OCI-LY3 (cell line): ENCODE results near the gene STAT5A.

Experiments
- H2AFZ ChIP-seq: fragments of 200-600, 300-600 bp; shearing (Covaris generic); 2 replicates; pipeline ENCODE4 v1.6.0; 2014; ENCODE audit warnings: antibody characterized with exemption, low read depth, low read length
- H3K27ac ChIP-seq: fragments of 200-600, 300-600 bp; sonication (generic); 2 replicates; pipeline ENCODE4 v1.5.1; 2014; ENCODE audit warnings: mild to moderate bottlenecking, low read length, moderate library complexity, mixed read lengths
- H3K27me3 ChIP-seq: fragments of 200-600, 300-600 bp; sonication (generic); 2 replicates; pipeline ENCODE4 v1.6.1; 2014; ENCODE audit warnings: low read depth, low read length, mixed read lengths
- H3K36me3 ChIP-seq: fragments of 200-600, 300-600 bp; sonication (generic); replicated peaks from 2 replicates; pipeline ENCODE3; 2014; ENCODE audit warnings: low read depth, low read length, mixed read lengths
- H3K4me1 ChIP-seq: fragments of 300-600, 200-600 bp; sonication (generic); 2 replicates; pipeline ENCODE4 v1.6.1; 2014; ENCODE audit warnings: low read length, mixed read lengths
- H3K4me2 ChIP-seq: fragments of 200-600, 300-600 bp; sonication (generic); 2 replicates; pipeline ENCODE4 v1.6.1; 2014; ENCODE audit warnings: low read length, mixed read lengths
- H3K4me3 ChIP-seq: fragments of 300-600, 200-600 bp; sonication (generic); 2 replicates; pipeline ENCODE4 v1.5.1; 2014; ENCODE audit warnings: antibody characterized with exemption, mild to moderate bottlenecking, low read length, moderate library complexity
- H3K79me2 ChIP-seq: fragments of 300-600, 200-600 bp; shearing (Covaris generic); 2 replicates; pipeline ENCODE4 v1.6.1; 2014; ENCODE audit warnings: mild to moderate bottlenecking, low read length, mixed read lengths
- H3K9ac ChIP-seq: fragments of 300-600, 200-600 bp; shearing (Covaris generic); 2 replicates; pipeline ENCODE4 v1.6.0; 2014; ENCODE audit warnings: mild to moderate bottlenecking, low read length, moderate library complexity
- H3K9me3 ChIP-seq: fragments of 200-600, 300-600 bp; shearing (Covaris generic); 2 replicates; pipeline ENCODE4 v1.6.1; 2014; ENCODE audit warnings: low read length, mixed read lengths; ENCODE audit not compliant: insufficient read depth
- H4K20me1 ChIP-seq: fragments of 200-600, 300-600 bp; sonication (generic); 2 replicates; pipeline ENCODE4 v1.6.1; 2016; ENCODE audit warnings: low read length, mixed read lengths; ENCODE audit not compliant: insufficient read depth
- EZH2phosphoT487 ChIP-seq: fragments of 200-600 bp; shearing (Covaris generic); IDR thresholded peaks from 2 replicates; pipeline ENCODE4 v1.6.1; 2018; ENCODE audit warnings: antibody characterized with exemption, mixed run types, low read depth
- TF ChIP-seq, protein P1 (sequence below): fragments of 200-600, 300-600 bp; sonication (generic); IDR thresholded peaks from 2 replicates; pipeline ENCODE4 v1.5.1; 2014; ENCODE audit warnings: antibody characterized with exemption, low read length, low read depth

STAT5A gene

GRCh38 chr17:42321555-42321954, 33.3 kb downstream of the STAT5A start:
- TF ChIP-seq, protein P1, sequence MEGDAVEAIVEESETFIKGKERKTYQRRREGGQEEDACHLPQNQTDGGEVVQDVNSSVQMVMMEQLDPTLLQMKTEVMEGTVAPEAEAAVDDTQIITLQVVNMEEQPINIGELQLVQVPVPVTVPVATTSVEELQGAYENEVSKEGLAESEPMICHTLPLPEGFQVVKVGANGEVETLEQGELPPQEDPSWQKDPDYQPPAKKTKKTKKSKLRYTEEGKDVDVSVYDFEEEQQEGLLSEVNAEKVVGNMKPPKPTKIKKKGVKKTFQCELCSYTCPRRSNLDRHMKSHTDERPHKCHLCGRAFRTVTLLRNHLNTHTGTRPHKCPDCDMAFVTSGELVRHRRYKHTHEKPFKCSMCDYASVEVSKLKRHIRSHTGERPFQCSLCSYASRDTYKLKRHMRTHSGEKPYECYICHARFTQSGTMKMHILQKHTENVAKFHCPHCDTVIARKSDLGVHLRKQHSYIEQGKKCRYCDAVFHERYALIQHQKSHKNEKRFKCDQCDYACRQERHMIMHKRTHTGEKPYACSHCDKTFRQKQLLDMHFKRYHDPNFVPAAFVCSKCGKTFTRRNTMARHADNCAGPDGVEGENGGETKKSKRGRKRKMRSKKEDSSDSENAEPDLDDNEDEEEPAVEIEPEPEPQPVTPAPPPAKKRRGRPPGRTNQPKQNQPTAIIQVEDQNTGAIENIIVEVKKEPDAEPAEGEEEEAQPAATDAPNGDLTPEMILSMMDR = no peak
- Histone ChIP-seq H3K9me3 (no peaks in the 10 kb centered on the region), H3K4me3 (no peak overlapping the region), H3K4me1 (peaks cover 59% of the 10 kb centered on the region), H3K36me3 (peaks cover 68% of the 10 kb centered on the region), H3K27ac (peak overlapping the region; percentile 33; the same call in 1 of the 2 replicates), H3K27me3 (no peaks in the 10 kb centered on the region), H3K79me2 (peaks cover 38% of the 10 kb centered on the region), H3K4me2 (no peak overlapping the region), H3K9ac (no peak overlapping the region), H2AFZ (no peak overlapping the region), H4K20me1 (peaks cover 48% of the 10 kb centered on the region; the same call in 1 of the 2 replicates)

GRCh38 chr17:42322382-42323267, 34.3 kb downstream of the STAT5A start:
- Histone ChIP-seq H3K27me3 (no peaks in the 10 kb centered on the region), H2AFZ (no peak overlapping the region), H3K4me1 (peaks cover 48% of the 10 kb centered on the region), H3K36me3 (peaks cover 67% of the 10 kb centered on the region), H3K79me2 (peaks cover 34% of the 10 kb centered on the region), H3K9ac (peak overlapping the region; percentile 10; the same call in 1 of the 2 replicates), H3K9me3 (no peaks in the 10 kb centered on the region), H3K4me2 (peak overlapping the region; percentile 31), H4K20me1 (peaks cover 37% of the 10 kb centered on the region; the same call in 1 of the 2 replicates), H3K4me3 (no peak overlapping the region), H3K27ac (peak overlapping the region; percentile 48)
- no peak for TF ChIP-seq EZH2phosphoT487
- TF ChIP-seq, protein P1 = peak; percentile 99

- no peaks in the 10 kb centered on the region for H3K9me3 ChIP-seq
- no peak overlapping the region for H3K9ac ChIP-seq
- H4K20me1 ChIP-seq = peaks cover 32% of the 10 kb centered on the region; the same call in 1 of the 2 replicates
- no peak overlapping the region for H3K4me3 ChIP-seq
- H2AFZ ChIP-seq = no peak overlapping the region
- no peak for TF ChIP-seq EZH2phosphoT487
- peaks cover 45% of the 10 kb centered on the region for H3K4me1 ChIP-seq
- peak overlapping the region; percentile 48 for H3K27ac ChIP-seq
- peaks cover 34% of the 10 kb centered on the region for H3K79me2 ChIP-seq
- peak overlapping the region; percentile 31 for H3K4me2 ChIP-seq
- H3K27me3 ChIP-seq = no peaks in the 10 kb centered on the region
- peaks cover 63% of the 10 kb centered on the region for H3K36me3 ChIP-seq
Observed at GRCh38 chr17:42323268-42323773, 35.0 kb downstream of the STAT5A start.

- Histone ChIP-seq H3K4me3 (no peak overlapping the region), H3K36me3 (peaks cover 67% of the 10 kb centered on the region), H3K79me2 (peaks cover 28% of the 10 kb centered on the region), H3K27me3 (no peaks in the 10 kb centered on the region), H3K27ac (no peak overlapping the region), H2AFZ (no peak overlapping the region), H3K9me3 (no peaks in the 10 kb centered on the region), H3K4me1 (peaks cover 38% of the 10 kb centered on the region), H4K20me1 (peaks cover 29% of the 10 kb centered on the region; the same call in 1 of the 2 replicates), H3K9ac (no peak overlapping the region), H3K4me2 (no peak overlapping the region)
- TF ChIP-seq EZH2phosphoT487 = no peak
- TF ChIP-seq, protein P1 = no peak
Observed at GRCh38 chr17:42325026-42325425, 36.7 kb downstream of the STAT5A start.
